KG1 (cell line): ENCODE measurements around the gene SAMM50.
A peak's percentile ranks its signal among the peaks of the same experiment; 100 is the strongest.
"Not testable (repeated sequence)": the region's sequence is repeated elsewhere in the genome, so short reads cannot be mapped to it uniquely, and the experiment has no call there.

Experiments
- DNase-seq: peaks from one replicate; lab custom pipeline; 2025; lab: John Stamatoyannopoulos, UW

The SAMM50 gene

DNA sequence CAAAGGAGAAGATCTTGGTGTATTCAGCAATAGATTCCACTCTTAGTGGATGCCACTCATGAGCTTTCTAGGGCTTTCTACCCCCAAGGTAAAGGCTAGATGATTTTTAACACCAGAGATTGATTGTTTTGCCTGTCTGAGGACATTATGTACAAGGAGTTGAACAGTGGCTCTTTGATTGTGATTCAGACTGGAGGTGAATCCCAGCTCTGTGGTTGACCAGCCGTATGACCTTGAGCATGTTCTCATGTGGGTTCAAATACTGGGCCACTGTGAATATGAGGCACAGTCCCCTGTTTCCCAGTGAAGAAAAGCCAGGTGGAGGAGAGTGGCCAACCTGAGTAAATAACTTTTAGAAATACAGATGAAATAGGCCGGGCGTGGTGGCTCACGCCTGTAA is 44.9 kb downstream of the SAMM50 start:
- DNase-seq: no peak

DNA sequence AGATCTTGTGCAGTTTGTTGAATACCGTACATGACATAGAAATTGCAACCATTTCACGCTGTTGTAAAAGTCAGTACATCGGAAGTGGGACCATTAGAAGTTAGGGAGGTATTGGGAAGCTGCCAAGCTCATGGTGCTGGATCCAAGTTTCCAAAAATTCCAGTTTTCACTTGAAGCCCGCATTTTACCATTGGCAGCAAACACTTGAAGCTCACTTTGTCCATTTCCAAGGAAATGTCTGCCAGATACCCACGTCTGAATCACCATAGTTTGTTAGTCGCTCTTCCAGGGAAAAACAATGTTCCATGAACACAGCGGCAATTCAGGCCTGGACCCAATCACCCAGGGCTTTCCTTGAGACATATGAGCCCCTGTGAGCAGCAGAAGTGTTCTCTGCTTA is 46.3 kb downstream of the SAMM50 start:
- DNase-seq: no peak

DNA sequence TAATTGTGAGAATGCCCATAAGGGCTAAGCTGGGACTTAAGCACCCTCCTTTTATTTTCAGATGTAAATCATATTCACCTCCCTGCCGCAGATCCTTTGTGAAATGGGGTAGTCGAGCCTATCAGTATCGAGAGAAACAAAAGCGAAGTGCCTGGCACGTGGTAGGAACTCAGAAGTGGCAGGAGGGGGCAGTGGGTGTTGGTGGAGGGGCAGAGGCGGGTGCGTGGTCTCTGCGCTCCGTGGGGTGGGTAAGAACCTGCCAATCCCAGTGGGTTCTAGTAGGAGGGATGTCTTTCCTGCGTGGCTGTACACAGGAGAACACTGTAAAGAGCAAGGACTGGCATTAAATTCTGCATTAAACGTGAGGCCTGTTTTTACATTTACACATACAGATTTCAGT is 47.1 kb downstream of the SAMM50 start:
- DNase-seq: no peak

DNA sequence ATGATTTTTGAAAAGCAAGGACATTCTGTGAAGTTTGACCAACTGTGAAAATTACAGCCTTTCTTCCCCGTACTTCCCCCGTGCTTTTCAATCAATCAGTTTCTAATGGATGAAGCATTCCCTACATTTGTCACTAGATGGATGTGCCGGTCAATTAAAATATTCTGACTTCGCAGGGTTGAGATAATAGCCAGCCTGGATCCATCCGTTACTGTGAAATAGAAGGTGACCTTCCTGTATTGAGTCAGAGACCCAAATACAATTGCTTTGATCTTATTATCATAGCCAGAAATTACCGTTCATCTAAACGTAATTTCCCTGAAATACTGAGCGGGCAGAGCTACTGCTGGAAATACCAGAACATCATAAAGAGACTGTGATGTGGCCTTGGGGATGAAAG is 47.8 kb downstream of the SAMM50 start:
- no peak for DNase-seq

DNA sequence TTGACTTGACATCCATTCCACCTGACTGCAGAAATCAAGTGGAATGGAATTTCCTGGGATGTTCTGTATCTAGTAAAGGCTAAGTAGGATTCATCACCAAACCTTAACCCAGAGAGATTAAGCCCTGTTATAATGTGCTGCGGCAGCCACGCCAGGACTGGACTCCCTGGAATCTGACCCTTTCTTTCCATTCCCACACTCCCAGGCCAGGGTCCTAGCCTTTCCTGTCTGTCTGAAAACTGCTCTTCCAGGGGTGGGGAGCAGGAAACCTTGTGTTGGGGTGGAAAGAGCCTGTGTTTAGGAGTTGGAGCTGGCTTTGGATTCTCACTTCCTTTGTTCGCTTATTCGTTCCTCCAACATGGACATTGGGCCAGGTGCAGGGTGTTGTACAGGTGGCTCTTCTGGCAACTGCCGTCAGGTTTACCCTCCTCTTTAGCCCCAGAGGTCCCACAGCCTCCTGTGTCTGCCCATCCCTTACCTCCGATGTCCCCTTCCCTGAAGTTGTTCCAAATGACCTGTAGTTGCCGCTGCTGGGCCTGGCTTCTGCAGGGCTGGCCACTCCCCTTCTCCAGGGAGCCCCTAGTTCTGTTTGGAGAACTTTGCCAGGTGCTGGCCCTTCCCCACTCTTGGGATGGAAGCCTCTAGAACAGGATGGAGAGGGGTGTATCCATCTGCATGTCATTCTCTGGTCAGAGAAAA is 48.3 kb downstream of the SAMM50 start:
- no peak for DNase-seq

DNA sequence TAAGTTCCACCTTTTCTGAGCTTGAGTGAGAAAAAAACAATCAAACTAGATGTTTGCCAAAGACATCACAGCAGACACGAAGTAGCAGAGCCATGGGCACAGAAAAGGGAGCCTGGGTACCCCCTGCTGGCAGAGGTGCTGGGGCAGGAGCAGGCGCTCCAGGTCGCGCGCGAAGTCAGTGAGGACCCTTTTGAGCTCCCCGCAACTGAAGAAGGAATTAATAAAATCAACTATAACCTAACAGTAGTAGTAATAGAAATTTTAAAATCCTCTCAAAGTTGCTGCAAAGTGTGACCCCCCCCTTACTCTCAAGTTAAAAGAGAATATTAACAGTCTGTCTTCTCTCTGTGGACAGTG is 48.8 kb downstream of the SAMM50 start:
- DNase-seq: no peak

DNA sequence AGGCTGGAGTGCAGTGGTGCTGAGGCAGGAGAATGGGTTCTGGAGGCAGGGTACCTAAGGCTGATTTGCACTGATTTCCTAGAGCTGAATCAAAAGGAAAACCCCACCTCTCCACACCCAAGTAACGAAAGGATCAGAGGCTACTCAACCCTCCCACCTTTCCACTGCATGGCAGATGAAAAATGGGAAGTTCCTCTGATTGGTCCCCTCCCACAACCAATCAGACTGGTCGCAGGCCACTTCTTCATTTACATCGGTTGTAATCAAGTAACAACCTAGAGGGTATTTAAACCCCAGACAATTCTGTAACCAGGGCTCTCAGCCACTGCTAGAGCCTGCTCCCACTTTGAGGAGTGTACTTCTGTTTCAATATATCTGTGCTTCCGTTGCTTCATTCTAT is 50.3 kb downstream of the SAMM50 start:
- DNase-seq: no peak

DNA sequence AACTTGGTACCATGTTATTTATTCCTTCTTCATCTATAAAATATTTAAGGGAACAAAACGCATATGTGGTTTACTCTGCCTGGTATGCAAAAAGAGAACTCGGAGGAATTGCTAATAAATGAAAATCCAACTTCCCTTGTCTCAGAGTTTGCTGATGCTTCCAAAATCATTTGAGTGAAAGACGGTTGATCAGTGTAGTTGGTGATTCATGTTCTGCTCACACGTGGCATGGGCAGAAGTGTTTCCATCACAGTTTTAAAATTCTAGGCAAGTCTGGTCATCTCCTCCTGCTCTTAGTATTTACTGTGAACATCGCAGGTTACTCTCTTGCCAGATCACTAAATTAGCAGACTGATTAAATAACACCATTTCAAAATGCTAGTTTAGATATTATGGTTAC is 56.9 kb downstream of the SAMM50 start:
- DNase-seq: no peak

DNA sequence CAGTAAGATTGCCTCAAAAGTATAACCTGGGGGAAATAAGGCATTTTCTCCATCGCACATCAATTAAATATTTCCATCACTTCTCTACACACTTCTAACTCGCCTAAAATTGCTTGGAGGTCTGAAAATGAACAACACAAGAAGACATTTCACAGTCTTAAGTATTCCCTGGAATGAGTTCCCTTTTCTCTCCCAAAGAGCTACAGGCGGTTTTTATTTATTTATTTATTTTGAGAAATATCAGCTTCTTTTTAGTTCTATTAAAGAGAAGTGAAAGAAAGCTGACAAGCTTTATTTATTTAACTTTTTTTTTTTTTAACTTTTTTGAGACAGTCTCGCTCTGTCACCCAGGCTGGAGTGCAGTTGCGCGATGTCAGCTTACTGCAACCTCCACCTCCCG is 57.3 kb downstream of the SAMM50 start:
- no peak for DNase-seq

DNA sequence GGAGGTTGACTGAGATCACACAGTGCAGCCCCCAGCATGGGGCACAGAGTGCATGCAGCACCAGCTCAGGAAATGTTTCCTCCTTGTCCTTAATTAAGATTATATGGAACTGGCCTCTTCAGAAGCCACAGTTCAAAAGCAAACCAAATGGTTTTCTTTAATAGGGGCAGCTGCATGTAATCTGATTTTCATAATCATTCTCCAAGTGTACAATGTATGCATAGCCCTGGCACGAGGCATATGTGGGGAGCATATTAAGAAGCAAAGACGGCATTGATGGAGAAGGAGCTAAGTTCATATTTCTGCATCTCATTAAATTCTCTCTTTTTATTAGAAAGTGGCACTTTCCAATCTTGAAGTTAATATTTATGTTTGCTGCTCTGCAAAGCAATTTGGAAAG is 59.0 kb downstream of the SAMM50 start:
- DNase-seq: no peak

DNA sequence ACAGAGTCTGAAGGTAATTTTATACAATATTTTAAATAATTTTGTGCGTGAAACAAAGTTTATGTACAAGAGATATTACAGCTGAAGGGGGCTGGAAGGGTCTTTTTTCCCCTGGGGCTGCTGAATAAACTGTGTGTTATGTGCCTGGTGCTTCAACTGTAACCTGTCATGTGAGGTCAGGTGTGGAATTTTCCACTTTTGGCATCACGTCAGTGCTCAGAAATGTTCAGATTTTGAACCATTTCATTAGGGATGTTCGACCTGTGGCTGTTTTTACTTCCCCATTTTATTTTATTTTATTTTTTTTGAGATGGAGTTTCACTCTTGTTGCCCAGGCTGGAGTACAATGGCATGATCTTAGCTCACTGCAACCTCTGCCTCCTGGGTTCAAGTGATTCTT is 61.3 kb downstream of the SAMM50 start:
- DNase-seq: not testable (repeated sequence)

DNA sequence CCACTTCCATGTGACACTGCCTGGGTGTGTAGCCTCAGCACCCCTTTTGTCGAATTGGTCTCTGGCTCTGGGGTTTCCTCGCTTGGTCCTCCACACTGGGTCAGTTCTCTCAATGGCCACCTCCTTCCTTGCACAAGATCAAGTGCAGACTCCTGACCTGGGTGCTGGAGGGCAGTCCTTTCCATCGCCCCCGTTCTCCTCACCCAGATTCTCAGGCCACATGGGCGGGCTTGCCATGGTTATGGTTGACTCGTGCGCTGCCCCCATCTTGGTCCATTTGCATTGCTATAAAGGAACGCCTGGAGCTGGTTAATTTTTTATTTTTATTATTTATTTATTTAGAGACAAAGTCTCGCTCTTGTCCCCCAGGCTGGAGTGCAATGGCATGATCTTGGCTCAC is 63.4 kb downstream of the SAMM50 start:
- DNase-seq: no peak

DNA sequence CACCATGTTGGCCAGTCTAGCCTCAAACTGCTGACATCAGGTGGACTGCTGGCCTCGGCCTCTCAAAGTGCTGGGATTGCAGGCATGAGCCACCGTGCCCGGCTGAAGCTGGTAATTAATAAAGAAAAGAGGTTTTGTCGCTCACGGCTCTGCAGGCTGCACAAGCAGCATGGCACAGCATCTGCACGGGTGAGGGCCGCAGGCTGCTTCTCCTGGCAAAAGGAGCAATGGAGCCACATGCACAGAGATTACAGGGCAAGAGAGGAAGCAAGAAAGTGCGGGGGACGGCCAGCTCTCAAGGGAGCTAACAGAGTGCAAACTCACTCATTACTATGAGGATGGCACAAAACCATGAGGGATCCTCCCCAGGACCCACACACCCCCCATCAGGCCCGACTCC is 64.2 kb downstream of the SAMM50 start:
- DNase-seq: no peak

DNA sequence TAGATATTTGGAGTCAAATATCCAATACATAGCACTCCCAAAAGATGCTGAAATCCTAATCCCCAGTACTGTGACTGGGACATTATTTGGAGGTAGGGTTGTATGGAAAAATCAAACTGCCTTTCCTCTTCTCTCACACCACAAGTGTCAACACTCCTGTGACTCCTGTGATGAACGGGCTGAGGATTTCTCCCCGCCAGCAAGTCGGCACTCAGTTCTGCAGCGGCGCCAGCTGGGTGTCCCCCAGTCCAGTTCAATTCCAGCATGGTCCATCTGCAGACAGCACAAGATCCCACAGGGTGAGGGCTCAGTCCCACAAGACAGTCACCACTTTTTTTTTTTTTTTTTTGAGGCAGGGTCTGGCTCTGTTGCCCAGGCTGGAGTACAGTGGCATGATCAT is 64.6 kb downstream of the SAMM50 start:
- no peak for DNase-seq

DNA sequence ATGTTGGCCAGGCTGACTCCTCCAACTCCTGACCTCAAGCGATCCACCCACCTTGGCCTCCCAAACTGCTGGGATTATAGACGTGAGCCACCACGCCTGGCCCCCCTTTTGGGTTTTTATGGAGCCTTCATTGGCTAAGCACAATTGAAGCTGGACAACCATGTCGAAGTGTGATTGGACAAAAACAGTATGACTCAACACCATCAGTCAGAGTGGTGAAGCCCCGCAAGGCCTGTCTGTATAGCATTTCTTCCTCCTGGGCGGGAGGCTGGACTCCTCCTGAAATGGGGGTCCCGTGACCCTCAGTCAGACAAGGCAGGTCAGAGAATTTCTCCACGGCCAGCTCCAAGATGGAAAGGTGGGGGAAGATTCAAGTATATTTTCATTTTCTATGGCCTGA is 65.7 kb downstream of the SAMM50 start:
- no peak for DNase-seq

DNA sequence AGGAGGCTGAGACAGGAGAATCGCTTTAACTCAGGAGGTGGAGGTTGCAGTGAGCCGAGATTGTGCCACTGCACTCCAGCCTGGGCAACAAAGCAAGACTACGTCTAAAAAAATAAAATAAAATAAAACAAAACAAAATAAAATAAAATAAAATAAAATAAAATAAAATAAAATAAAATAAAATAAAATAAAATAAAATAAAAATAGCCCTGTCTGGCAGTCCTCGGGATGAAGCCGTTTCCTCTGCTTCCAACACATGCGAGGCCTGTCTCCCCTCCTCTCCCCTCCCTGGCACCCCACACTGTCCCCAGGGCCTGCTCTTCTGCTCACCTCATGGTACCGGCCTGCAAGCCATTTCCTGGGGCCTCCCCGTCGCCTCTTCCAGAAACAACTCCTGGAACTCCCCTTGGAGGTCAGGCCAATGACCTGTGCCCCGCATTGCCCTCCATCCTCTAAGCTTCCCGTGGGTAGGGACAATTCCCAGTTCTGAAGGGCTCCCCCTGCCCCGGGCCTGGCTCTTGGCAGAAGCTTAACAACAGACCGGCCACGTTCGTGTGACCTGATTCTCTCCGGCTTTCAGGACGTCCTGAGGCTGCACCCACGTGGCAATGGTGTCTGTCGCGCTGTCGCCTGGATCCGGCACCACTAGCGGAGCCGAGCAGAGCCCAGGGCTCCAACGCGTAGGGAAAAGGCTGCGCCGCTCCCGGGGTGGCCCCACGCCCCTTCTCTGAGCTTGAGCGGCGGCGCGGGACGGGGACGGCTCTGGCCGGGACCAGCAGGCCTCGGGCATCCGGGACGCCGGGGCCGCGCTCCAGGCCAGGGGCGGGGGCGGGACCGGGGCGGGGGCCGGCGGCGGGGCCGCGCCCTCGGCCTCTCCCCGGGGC is 68.4 kb downstream of the SAMM50 start:
- DNase-seq: peak; percentile 9

DNA sequence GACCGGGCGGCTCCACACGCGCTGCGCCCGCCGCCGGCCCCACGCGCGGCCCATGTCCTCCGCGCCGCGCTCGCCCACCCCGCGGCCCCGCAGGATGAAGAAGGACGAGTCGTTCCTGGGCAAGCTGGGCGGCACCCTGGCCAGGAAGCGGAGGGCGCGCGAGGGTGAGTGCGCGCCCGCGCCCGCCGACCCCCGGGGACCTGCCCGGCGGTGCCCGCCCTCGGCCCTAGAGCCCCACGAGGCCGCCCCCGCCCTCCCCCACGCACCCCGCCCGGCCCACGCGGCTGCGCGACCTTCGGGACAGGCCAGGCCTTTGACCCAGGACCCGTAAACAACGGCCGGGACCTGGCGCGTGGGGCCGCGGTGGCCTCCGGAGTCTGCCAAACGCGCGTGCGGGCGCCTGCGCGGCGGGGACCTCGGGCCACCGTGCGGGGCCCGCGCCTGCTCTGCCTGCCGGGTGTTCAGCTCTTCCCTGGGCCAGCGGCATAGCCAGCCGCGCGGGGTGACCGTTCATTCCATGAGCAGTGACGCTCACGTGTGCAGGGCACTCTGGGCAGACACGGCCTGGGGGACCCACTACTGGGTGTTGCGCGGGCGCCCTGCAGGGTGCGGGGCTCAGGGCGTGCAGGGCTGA is 69.2 kb downstream of the SAMM50 start, which contains the start of gene PARVB:
TSS of gene PARVB (plus strand) at position 15 of the 634 bp plus-strand sequence. CDS start at position 53, 38 bp downstream.
- DNase-seq: peak; percentile 26

DNA sequence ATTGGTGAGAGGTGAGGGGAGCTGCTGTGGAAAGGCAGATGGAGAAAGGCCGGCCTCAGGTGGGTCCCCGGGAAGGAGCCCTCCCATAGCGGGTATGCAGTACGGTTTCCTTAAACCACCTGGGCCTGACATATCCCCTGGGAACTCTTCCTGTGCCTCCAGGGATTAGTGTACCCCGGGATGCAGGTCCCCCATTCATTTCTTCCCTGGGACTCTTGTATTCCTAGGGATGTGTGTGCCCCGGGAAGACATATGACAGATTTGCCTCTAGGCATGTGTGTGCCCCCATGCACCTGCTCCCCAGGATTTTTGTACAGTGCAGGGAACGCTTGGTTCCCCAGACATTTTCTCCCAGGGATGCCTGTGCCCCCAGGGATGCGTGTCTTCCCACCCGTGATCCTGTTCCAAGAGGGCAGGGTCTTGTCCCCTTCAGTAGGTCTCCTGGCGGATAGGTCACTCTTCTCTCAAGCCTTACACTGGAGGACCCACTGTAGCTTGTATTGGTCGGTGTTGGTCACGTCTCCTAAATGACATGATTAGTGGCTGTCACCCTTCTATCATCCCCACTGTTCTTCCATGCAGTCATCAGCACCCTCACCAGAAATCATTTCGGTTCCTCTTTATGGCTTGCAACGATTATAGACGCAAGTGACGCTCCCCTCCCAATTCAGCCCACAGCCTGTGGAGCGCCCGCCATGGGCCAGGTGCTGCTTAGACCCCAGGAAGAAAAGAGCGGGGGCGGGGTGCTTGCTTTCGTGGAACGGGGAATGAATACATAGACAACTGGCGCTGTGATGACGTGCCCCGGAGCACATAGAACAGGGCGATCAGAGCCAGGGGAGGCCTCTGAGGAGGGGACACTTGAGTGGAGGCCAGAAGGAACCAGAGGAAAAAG is 70.2 kb downstream of the SAMM50 start:
- peak; percentile 68 for DNase-seq

DNA sequence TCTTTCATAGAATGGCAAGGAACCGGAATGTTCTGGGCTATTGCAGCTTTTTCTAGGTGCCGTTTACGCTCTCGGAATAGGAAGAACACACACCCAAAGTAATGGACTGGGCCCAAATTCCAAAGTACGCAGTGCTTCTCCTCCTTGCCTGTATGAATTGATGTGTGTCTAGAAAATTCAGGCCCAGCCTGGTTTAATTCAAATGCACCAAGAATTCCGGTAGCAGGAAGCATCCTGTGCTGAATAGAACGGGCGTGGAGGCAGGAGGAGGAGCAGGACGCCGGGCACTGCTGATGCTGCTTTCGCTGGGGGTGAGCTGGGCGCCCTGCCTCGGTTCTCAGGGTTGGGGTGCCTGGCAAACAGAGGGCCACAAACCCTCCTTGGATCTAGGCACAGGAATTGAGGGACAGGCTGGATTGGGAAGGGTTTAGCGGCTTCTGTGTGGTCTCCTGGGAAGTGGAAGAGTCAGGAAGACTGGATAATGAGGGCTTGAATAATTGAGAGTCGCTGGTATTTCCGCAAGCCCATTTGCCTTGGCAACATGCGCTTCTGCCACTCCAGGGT is 70.9 kb downstream of the SAMM50 start:
- no peak for DNase-seq

DNA sequence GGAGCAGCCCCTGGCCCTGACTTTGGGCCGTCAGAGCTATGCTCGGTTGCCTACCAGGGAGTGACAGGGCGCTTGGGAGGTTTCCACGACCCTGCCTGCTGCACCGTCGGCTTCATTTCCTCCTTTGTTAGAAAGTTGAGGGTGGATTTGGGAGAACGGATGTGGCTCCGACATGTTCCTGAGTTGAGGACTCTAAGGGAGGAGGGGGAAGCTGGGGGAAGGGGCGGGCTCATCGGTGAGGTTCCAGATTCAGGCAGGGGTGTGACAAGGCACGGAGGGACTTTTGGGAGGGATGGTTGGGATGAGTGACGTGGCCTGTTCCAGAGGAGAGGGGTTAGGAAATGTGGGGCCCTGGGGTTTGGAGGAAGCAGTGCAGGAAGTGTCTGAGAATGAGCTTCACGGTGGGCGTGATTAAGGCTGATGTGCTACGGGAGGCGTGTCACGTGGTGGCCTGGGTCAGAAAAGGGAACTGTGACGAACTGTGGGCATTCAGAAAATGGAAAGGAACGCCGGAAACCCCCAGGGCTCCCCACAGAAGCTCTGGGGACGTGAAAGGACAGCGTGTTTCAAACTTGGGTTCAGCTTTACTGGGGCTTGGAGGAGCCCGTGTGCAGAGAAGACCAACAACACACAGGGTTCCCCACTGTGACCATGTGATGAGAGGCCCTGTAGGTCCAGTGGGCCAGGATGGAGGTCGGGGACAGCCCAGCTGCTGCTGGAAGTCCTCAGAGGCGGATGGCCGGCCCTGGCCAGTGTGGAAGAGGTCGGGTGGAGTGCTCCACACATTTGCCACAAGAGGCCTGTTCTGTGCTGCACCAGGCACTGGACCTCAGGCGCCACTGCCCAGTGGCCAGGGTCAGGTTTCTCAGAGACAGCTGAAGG is 71.6 kb downstream of the SAMM50 start:
- DNase-seq: peak; percentile 76

DNA sequence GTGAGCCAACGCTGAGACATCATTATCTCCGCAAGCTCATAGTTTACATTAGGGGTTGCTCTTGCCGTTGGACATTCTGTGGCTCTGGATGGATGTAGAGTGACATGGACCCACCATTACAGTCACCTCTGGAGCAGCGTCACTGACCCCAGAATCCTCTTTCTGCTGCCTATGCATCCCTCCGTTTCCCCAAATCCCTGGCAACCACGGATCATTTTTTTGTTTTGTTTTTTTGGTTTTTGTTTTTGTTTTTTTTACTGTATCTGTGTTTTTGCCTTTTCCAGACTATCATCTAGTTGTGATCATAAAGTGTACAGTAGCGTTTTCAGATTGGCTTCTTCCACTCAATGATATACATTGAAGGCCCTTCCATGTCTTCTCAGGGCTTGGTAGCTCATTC is 72.8 kb downstream of the SAMM50 start:
- DNase-seq: no peak
